Esophagus squamous epithelium (tissue), 5 donors: ENCODE results near the gene FAM170A. TPM values are rescaled to one million over a fixed set of nuclear protein-coding genes. Genes with fewer than 3 reads are reported as not detected.

ENCODE experiments used
- DNase-seq: peaks from one replicate; lab custom pipeline; 2025; lab: John Stamatoyannopoulos, UW
- H3K27ac ChIP-seq, 4 donors: fragments of 200-600 bp; sonication (generic); one replicate each; pipeline ENCODE4 v1.5.1; 2016 to 2019; ENCODE audit warnings: mild to moderate bottlenecking in 1 of 4
- H3K27me3 ChIP-seq, 4 donors: fragments of 200-600 bp; sonication (generic); 1 replicate in 3 of 4; 2 replicates in 1 of 4; pipeline versions ENCODE4 v1.5.1 to v1.6.0; 2017 to 2021; ENCODE audit warnings: antibody characterized with exemption in 1 of 4
- H3K36me3 ChIP-seq, 3 donors: fragments of 200-600 bp; sonication (generic); one replicate each; pipeline ENCODE4 v1.5.1; 2016 to 2019
- H3K4me1 ChIP-seq, 3 donors: fragments of 200-600 bp; sonication (generic); one replicate each; pipeline ENCODE4 v1.5.1; 2017 to 2019
- H3K4me3 ChIP-seq, 4 donors: fragments of 200-600 bp; sonication (generic); 1 replicate in 3 of 4; 2 replicates in 1 of 4; pipeline ENCODE4 v1.5.1; 2016 to 2019; ENCODE audit warnings: mild to moderate bottlenecking in 2 of 4, moderate library complexity in 1 of 4
- H3K9me3 ChIP-seq, 3 donors: fragments of 200-600 bp; sonication (generic); one replicate each; pipeline ENCODE4 v1.5.1; 2016 to 2019
- CTCF ChIP-seq, 6 experiments: fragments of 450-650 bp in 4 of 6; fragments of 200-600 bp in 2 of 6; sonication (generic) in 2 of 6; IDR thresholded peaks; one replicate each; pipeline ENCODE4 v1.5.1; 2016 to 2019; ENCODE audit warnings: antibody characterized with exemption in 6 of 6, mild to moderate bottlenecking in 4 of 6, moderate library complexity in 4 of 6
- POLR2A ChIP-seq, 4 donors: fragments of 450-650 bp; IDR thresholded peaks; one replicate each; pipeline ENCODE4 v1.6.1; 2017; ENCODE audit warnings: antibody characterized with exemption in 4 of 4, mild to moderate bottlenecking in 4 of 4, moderate library complexity in 3 of 4
- WGBS, 2 donors: methylation state at CpG; one replicate each; pipeline ENCODE4 v1.1.5; 2018; 5-methylcytosine and 5-hydroxymethylcytosine counted together
- intact Hi-C: fragments of 100-400 bp; cut with DNase I; formaldehyde crosslinking; loops from one replicate; pipeline ENCODE4 v1.15.0; 2022
- total RNA-seq, 4 donors: library from RNA; depleted of rRNA; stranded (reverse); fragments of >200 nt; gene quantifications; one replicate each; pipeline ENCODE4 v1.1.0, GENCODE V29; 2016
- donor health status: DM: yes; HTN: yes; CAD: no.

Gene FAM170A
- total RNA-seq, 4 donors from 2014 or later, result not detected

GRCh38 chr5:119680080-119680479 is 50.7 kb downstream of the FAM170A start:
- intact Hi-C loops, result no loop called here
- no peak for DNase-seq
- TF ChIP-seq CTCF (IDR thresholded peaks at IDR 0.05) (no peak), POLR2A (IDR thresholded peaks at IDR 0.05) (no peak)
- Histone ChIP-seq H3K9me3 (no peaks in the 10 kb centered on the region), H3K4me1 (no peaks in the 10 kb centered on the region), H3K27me3 (no peaks in the 10 kb centered on the region), H3K36me3 (no peaks in the 10 kb centered on the region), H3K27ac (no peak overlapping the region), H3K4me3 (no peak overlapping the region)
- 82 to 89% methylated on average over 6 to 11 of the region's 12 CpGs for WGBS, 2 donors

DNA sequence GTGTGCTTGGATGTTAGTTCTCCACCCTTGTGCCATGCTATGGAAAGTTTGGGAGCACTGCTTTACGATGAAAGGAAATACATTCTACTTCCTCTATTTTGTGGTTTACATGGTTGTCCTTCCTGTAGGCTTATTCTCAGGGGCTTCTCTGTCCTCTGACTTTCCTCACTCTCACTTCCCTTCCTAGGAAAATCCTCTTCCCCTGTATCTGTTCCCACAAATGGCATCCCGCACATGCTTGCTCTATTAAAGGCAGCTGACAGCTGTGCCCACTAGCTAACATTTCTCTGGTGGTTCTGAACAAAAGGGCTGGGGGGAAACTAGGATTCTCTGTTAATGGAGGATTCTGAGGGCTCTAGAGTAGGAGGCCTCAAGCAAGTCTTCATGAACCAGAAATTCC is 52.4 kb downstream of the FAM170A start:
- no peaks in the 10 kb centered on the region for H3K27me3 ChIP-seq
- no peak overlapping the region for H3K27ac ChIP-seq
- no peaks in the 10 kb centered on the region for H3K36me3 ChIP-seq
- no peaks in the 10 kb centered on the region for H3K9me3 ChIP-seq
- intact Hi-C loops, result no loop called here
- no peak overlapping the region for H3K4me3 ChIP-seq
- no peak for DNase-seq
- H3K4me1 ChIP-seq, result no peaks in the 10 kb centered on the region
- 73 to 88% methylated on average over 2 of the region's 2 CpGs for WGBS, 2 donors
- no peak for TF ChIP-seq POLR2A (IDR thresholded peaks at IDR 0.05)

DNA sequence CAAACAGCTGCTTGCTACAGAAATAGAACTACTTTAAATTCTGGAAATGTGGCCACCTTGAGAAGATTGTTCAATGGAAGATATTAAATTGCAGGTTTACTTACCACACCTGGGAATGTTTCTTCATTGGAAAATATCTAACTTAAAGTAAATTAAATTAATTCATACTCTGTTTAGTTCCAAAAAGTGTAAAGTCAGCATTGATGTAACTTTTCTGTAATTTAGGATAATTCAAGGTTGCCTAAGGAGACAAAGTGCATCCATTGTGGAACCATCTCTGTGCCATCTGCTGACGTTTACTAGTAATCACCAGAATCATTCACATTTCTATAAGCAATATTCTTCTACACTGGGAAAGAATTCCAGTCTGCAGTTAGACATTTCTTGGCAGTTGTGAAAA is 53.0 kb downstream of the FAM170A start:
- H3K27ac ChIP-seq, result no peak overlapping the region
- intact Hi-C loops, result no loop called here
- H3K4me1 ChIP-seq, result no peaks in the 10 kb centered on the region
- no peaks in the 10 kb centered on the region for H3K9me3 ChIP-seq
- H3K4me3 ChIP-seq, result no peak overlapping the region
- TF ChIP-seq CTCF (IDR thresholded peaks at IDR 0.05) (no peak), POLR2A (IDR thresholded peaks at IDR 0.05) (no peak)
- H3K27me3 ChIP-seq, result no peaks in the 10 kb centered on the region
- DNase-seq, result no peak
- 71 to 83% methylated on average over 1 of the region's 1 CpG for WGBS, 2 donors
- no peaks in the 10 kb centered on the region for H3K36me3 ChIP-seq

Other genes starting within 250 kb of the FAM170A start
- gene HSD17B4, start 177.1 kb upstream of the FAM170A start, total RNA-seq, result 100 to 1,000 TPM; 108 to 216 (median 141) TPM